GM12801 (cell line): ENCODE data around the gene GRID1.

Experiments used
- TF ChIP-seq, protein P1 (sequence below): IDR thresholded peaks from one replicate; pipeline ENCODE4 v1.5.1; 2011; ENCODE audit warnings: control low read depth; ENCODE audit not compliant: insufficient read length; ENCODE audit errors: extremely low read depth

Gene GRID1

GRCh38 chr10:85995791-85996190, 370.8 kb downstream of the GRID1 start:
- TF ChIP-seq, protein P1, sequence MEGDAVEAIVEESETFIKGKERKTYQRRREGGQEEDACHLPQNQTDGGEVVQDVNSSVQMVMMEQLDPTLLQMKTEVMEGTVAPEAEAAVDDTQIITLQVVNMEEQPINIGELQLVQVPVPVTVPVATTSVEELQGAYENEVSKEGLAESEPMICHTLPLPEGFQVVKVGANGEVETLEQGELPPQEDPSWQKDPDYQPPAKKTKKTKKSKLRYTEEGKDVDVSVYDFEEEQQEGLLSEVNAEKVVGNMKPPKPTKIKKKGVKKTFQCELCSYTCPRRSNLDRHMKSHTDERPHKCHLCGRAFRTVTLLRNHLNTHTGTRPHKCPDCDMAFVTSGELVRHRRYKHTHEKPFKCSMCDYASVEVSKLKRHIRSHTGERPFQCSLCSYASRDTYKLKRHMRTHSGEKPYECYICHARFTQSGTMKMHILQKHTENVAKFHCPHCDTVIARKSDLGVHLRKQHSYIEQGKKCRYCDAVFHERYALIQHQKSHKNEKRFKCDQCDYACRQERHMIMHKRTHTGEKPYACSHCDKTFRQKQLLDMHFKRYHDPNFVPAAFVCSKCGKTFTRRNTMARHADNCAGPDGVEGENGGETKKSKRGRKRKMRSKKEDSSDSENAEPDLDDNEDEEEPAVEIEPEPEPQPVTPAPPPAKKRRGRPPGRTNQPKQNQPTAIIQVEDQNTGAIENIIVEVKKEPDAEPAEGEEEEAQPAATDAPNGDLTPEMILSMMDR, result no peak

DNA sequence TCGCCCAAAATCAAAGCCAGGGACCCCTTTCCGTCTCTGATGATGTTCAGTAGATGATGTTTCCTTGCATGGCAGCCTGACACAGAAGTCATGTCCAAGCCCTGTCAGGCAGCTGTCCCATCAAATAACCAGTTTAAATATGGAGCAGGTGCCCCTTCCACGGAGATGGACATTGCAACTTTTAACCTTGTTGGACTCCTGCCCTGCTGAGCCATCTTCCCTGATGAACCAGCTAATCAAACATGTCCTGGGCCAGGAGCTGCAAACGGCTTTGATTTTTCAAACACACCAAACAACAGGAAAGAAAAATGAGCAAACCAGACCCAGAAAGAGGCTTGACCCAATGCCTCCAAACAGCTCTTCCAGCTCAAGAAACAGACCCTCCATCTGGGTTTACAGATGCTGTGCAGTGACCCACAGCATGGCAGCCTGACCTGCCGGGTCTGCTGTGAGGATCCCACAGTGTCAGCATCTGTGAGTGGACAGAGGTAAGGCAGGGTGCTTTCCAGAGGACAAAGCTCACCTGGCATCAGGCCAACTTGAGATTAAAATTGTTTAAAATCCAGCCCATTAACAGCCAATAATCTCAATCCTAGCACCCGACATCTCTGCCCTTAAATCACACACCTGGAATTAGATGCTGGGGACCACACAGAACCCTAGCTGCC, 372.6 kb downstream of the GRID1 start:
- TF ChIP-seq, protein P1, result no peak

GRCh38 chr10:85993140-85993539, 373.5 kb downstream of the GRID1 start:
- TF ChIP-seq, protein P1, result no peak

DNA sequence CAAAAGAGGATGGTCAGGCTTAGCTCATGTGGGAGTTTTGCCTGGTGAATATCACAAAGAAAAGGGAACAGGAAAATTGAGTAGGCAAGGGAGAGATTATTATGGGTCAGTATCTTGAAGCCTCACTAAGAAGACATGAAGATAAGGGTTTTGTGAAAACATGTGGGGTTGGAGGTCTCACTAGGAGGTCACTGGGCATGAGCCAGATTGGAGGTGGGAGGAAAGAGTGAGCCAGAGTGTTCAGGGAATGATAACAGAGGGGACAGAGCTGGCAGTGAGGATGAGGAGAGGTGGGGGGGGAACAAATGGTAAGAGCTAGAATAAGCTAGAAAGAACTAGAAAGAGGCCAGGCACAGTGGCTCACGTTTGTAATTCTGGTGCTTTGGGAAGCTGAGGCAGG, 374.3 kb downstream of the GRID1 start:
- TF ChIP-seq, protein P1, result no peak

DNA sequence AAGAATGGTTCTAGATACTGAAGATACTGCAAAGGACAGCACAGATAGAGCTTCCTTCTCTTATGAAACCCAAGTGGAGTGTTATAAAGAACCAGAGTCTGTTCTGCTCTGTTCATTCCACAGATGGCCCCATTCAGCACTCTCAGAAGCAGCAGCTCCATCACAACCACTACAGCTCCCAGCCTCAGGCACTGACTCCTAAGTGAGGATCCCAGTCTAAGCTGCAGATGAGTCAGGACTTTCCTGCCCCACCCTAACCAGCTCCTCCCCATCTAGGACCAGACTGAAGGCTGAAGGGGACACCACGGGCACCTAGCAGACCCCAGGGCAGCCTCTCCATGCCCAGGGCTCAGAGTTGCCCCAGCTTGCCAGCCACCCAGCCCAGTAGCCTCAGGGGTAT, 379.8 kb downstream of the GRID1 start:
- TF ChIP-seq, protein P1, result no peak

DNA sequence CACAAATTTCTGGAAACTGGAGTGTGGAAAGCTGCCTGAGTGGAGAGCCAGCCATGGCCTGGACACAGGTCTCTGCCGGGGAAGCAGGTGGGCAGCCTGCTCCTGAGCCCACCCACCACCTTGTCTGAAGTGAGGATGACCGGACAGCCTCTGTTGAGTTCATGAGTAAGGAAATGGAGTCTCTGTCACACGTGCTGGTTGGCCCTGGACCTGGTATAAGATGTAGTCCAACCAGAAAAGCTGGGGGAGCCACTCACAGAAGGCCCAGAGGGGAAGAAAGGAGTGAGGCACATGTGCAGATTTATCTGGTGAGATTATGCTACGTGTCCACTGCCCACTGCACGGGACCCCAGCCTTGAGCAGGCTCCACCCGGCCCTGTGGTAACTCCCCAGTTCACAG, 383.5 kb downstream of the GRID1 start:
- TF ChIP-seq, protein P1, result no peak

GRCh38 chr10:85979598-85979997, 387.0 kb downstream of the GRID1 start:
- TF ChIP-seq, protein P1, result no peak
